ENCODE measurements around the gene TRMT61A. TPM values are rescaled to one million over a fixed set of nuclear protein-coding genes. Genes with fewer than 3 reads are reported as not detected.

Gene TRMT61A
- total and polyA plus RNA-seq, 12 donors = 2.9 to 14.7 (median 4.0) TPM

- WGBS, 2 donors = 66 to 75% methylated on average over 32 to 33 of the region's 33 CpGs
- intact Hi-C loops (cut with DNase I) = no loop called here
- DNase-seq (peak in 1 of 2 donors; percentile 20), ATAC-seq (peak in 2 of 8 donors; percentile 3 to 8)
- Histone ChIP-seq H3K4me1 (peaks cover 53 to 86% (median 68%) of the 10 kb centered on the region in 9 donors), H3K27me3 (no peaks in the 10 kb centered on the region), H3K9me3 (no peaks in the 10 kb centered on the region), H3K4me3 (peak overlapping the region in 2 of 10 donors; percentile 12 to 21), H3K27ac (peak overlapping the region in 8 of 10 donors; percentile 27 to 79 (median 65)), H3K36me3 (no peaks in the 10 kb centered on the region)
- peak in 1 of 9 donors; percentile 13 for TF ChIP-seq CTCF (IDR thresholded peaks at IDR 0.05)
Measured at GRCh38 chr14:103541709-103542604, 13.0 kb downstream of the TRMT61A start.

DNA sequence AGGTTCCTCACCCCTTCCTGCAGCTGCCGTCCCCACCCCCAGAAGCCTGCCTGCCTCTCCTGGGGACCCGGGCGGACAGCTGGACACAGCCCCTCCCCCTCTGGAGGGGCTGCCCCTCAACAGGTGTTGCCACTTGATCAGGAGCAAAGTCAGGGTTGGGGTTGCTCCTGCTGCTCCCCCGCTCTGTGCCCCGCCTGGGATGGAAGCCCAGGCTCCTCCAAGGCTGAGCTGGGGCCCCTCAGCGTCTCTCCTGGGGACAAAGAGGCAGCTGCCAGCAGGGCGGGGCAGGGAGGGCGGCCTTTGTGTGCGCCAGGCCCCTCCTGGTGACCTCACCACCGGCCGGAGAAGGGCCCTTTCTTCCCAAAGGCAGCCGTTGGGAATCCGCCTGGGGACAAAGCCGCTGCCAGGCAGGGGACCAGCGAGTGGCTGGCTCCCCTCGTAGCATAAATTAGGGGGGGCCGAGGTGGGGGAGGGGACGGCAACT, 13.7 kb downstream of the TRMT61A start:
- Histone ChIP-seq H3K36me3 (no peaks in the 10 kb centered on the region), H3K4me3 (peak overlapping the region in 2 of 10 donors; percentile 12 to 21)
- intact Hi-C loops (cut with DNase I) = no loop called here

GRCh38 chr14:103543140-103543539, 14.1 kb downstream of the TRMT61A start:
- Histone ChIP-seq H3K27me3 (no peaks in the 10 kb centered on the region), H3K9me3 (no peaks in the 10 kb centered on the region), H3K4me1 (peaks cover 53 to 83% (median 68%) of the 10 kb centered on the region in 9 donors), H3K36me3 (no peaks in the 10 kb centered on the region), H3K27ac (peak overlapping the region in 7 of 10 donors; percentile 16 to 79 (median 66)), H3K4me3 (peak overlapping the region in 1 of 10 donors; percentile 21)
- intact Hi-C loops (cut with DNase I) = no loop called here
- ATAC-seq (no peak), DNase-seq (peak in 1 of 2 donors; percentile 20)
- 75 to 77% methylated on average over 10 of the region's 10 CpGs for WGBS, 2 donors
- no peak for TF ChIP-seq CTCF (IDR thresholded peaks at IDR 0.05)

More for the DNA sequence above, 13.7 kb downstream of the TRMT61A start:
- Histone ChIP-seq H3K4me1 (peaks cover 53 to 88% (median 69%) of the 10 kb centered on the region in 9 donors), H3K27me3 (no peaks in the 10 kb centered on the region), H3K9me3 (no peaks in the 10 kb centered on the region), H3K27ac (peak overlapping the region in 8 of 10 donors; percentile 16 to 79 (median 65))
- TF ChIP-seq CTCF (IDR thresholded peaks at IDR 0.05) = no peak
- WGBS, 2 donors = 14 to 15% methylated on average over 18 of the region's 18 CpGs
- DNase-seq = peak; percentile 50 to 71
- ATAC-seq = peak in 7 of 8 donors; percentile 9 to 47 (median 33)

DNA sequence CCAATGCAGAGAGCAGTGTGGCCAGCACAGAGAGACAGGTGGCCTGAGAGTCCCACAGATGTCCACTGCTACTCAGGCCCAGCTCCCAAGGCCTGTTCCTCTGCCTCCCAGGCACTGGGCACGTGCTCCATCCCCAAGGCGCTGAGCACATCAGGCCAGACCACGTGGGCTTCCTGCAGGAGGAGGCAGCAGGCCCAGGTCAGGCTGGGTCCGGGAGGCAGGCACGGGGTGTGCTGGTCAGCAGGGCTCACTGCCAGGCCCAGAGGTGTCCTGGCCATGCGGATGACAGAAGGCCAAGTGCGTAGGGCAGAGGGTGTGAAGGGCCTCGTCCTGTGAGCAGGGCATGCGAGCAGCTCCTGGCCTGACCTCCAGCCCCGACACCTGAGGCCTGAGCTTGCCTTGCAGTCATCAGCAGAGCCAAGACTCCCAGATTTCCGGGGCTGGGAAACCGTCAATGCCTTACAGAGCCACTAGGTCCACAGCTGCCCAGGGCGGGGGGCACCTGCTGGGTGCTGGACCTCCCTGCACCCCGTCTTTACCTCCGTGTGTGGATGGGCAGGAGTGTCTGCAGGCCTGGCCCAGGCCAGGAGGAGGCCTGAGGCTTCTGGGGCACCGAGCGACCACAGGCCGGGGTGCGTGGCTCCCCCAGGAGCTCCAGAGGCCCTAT, 14.9 kb downstream of the TRMT61A start:
- H3K4me1 ChIP-seq = peaks cover 48 to 81% (median 61%) of the 10 kb centered on the region in 9 donors
- peak overlapping the region in 4 of 10 donors; percentile 9 to 40 (median 32) for H3K27ac ChIP-seq
- DNase-seq (peak in 1 of 2 donors; percentile 20), ATAC-seq (no peak)
- intact Hi-C loops (cut with DNase I) = no loop called here
- 73 to 81% methylated on average over 18 to 19 of the region's 19 CpGs for WGBS, 2 donors
- no peaks in the 10 kb centered on the region for H3K36me3 ChIP-seq
- no peaks in the 10 kb centered on the region for H3K9me3 ChIP-seq
- H3K4me3 ChIP-seq = no peak overlapping the region
- no peak for TF ChIP-seq CTCF (IDR thresholded peaks at IDR 0.05)
- no peaks in the 10 kb centered on the region for H3K27me3 ChIP-seq
